Hair follicular keratinocyte (primary cell): ENCODE measurements around the gene C2CD4D. TPM values are rescaled to one million over a fixed set of nuclear protein-coding genes. Genes with fewer than 3 reads are reported as not detected.

ENCODE experiments used
- total RNA-seq: library from RNA; depleted of rRNA; stranded (reverse); fragments of >200 nt; gene quantifications from 2 replicates; pipeline ENCODE4 v1.2.3, GENCODE V29; 2015

Gene C2CD4D
- 0.39 and 0.99 TPM in 2 replicates for total RNA-seq

GRCh38 chr1:151839457-151840403 lies at the start of gene C2CD4D:
Gene C2CD4D, minus strand, starts transcription at chr1:151839820. Its CDS starts 831 bp downstream, at chr1:151838989.

DNA sequence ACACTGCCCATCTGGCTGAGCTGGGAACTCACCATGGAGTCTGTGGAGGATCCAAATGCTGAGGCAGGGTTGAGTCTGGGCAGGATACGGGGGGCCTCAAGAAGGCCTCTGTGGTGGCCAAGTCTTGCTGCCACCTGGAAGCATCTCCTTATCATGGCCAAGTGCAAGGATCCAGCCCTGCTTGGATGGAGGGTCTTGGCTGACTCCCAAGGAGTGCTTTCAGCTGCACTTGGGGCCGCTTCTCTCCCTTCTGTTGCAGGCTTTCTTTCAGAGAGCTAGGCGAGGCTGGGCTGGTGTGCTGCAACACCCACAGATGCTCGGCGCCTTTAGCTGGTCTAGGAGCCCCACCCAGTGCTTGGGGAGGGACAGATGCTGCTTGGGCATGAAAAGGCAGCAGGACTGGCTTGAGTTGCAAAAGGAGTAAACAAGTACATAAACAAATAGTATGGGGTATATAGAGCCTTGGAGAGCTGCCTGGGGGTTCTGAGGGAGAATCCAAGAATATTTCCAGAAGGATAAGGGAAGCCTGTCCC lies 13.9 kb upstream of the C2CD4D start, which contains the start of gene THEM5:
Gene THEM5, minus strand, starts transcription at position 302 of the 533 bp plus-strand sequence. Its CDS starts 147 bp downstream, at position 155.

DNA sequence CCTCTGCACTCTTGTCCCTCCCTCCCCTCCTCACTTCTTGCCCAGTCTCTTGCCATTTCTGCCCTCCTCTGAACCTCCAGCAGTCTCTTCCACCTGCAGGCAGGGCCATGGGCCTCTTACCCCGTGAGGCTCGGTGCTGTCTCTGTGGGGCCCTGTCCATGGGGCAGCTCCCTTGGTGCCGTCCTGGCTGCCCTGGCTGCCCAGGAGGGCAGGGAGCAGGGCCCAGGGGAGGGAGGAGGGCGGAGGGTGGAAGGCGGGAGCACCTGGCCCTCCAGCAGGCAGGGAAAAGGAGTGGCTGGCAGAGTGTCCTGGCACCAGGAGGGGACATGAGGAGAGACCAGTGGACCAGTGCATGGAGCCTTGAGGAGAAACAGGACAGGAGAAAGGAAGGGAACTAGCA lies 8.0 kb downstream of the C2CD4D start, which contains the start of gene RORC:
Gene RORC, minus strand, starts transcription at position 198 of the 400 bp plus-strand sequence. Its CDS starts 38 bp downstream, at position 160.

DNA sequence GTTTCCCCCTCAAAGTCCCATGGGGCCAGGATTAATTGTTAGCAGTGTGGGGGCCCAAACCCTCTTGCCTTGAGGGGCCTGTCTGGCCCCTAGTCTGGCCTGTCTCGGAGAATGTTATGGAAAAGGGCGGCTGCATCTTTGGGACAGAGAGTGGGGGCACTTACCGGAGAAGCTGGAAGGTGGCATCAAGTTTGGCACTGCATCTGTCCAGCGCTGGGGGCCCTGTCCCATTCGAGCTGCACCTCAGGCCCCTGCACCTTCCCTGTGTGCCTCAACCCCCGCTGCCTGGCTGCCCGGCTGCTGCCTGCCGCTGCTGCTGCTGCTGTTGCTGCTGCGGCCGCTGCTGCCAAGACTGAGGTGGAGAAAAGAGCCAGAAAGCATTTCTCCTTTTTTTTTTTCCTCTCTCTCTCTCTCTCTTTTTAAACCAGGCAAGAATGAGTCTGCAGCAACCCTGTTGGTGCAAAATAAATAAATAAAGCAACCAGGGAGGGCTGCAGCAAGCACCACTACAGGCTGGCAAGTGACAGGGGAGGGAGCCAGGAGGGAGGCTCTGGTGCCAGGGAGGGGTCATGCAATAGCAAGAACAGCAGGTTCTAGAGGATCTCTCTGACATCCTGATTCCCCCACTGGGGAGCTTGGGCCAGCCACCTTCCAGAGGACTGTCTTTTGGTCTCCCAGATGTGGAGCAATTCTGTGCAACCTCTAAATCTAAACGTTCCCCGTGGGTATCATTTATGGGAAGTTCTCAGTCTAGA lies 34.4 kb downstream of the C2CD4D start, which contains the start of gene LINGO4:
Gene LINGO4, minus strand, starts transcription at position 354 of the 755 bp plus-strand sequence. CDS start 2,715 bp downstream, outside the sequence.

GRCh38 chr1:151790071-151790939 lies 49.3 kb downstream of the C2CD4D start, which contains the start of gene TDRKH:
Gene TDRKH, minus strand, starts transcription at chr1:151790500. Its CDS starts 7,478 bp downstream, at chr1:151783022.

Other genes starting within 250 kb of the C2CD4D start
- 9.6 and 12.1 TPM in 2 replicates for gene SNX27, start 227.8 kb downstream of the C2CD4D start, total RNA-seq
- gene CELF3, start 123.0 kb downstream of the C2CD4D start, total RNA-seq = not detected in 2 replicates
- gene RIIAD1, start 118.3 kb downstream of the C2CD4D start, total RNA-seq = not detected in 2 replicates
- gene MRPL9, start 76.3 kb downstream of the C2CD4D start, total RNA-seq = 79.4 and 95.0 TPM in 2 replicates
- gene TDRKH, start 49.3 kb downstream of the C2CD4D start, total RNA-seq = 12.3 and 13.3 TPM in 2 replicates
- not detected in 2 replicates for gene LINGO4, start 34.4 kb downstream of the C2CD4D start, total RNA-seq
- 0.16 TPM in 1 of 2 replicates, not detected in the other for gene RORC, start 8.0 kb downstream of the C2CD4D start, total RNA-seq
- gene THEM5, start 13.9 kb upstream of the C2CD4D start, total RNA-seq = not detected in 2 replicates
- gene THEM4, start 69.7 kb upstream of the C2CD4D start, total RNA-seq = 10.7 and 11.8 TPM in 2 replicates
- gene S100A10, start 154.0 kb upstream of the C2CD4D start, total RNA-seq = 417 and 612 TPM in 2 replicates
- 973 and 1,471 TPM in 2 replicates for gene S100A11, start 197.2 kb upstream of the C2CD4D start, total RNA-seq
- gene TCHHL1, start 249.2 kb upstream of the C2CD4D start, total RNA-seq = 0.08 TPM in 1 of 2 replicates, not detected in the other